Uterus (tissue), 4 donors: Measurements from ENCODE around the gene NR6A1. TPM values are rescaled to one million over a fixed set of nuclear protein-coding genes. Genes with fewer than 3 reads are reported as not detected.

Experiments
- DNase-seq, 2 donors: peaks; one replicate each; pipeline ENCODE4 v3.0.0-alpha.2; 2019 to 2020
- H3K27ac ChIP-seq, 2 donors: fragments of 200-600 bp; sonication (generic); 1 replicate in 1 of 2; 2 replicates in 1 of 2; pipeline ENCODE4 v1.5.1; 2016 to 2018
- H3K27me3 ChIP-seq, 2 donors: fragments of 200-600 bp; sonication (generic); one replicate each; pipeline ENCODE4 v1.5.1; 2018 to 2019; ENCODE audit warnings: control low read depth in 1 of 2
- H3K36me3 ChIP-seq, 2 donors: fragments of 200-600 bp; sonication (generic); one replicate each; pipeline ENCODE4 v1.5.1; 2019; ENCODE audit warnings: control low read depth in 1 of 2
- H3K4me1 ChIP-seq, 2 donors: fragments of 200-600 bp; sonication (generic); one replicate each; pipeline ENCODE4 v1.5.1; 2018 to 2019; ENCODE audit warnings: control low read depth in 1 of 2
- H3K4me3 ChIP-seq, 2 donors: fragments of 200-600 bp; sonication (generic); 1 replicate in 1 of 2; 2 replicates in 1 of 2; pipeline ENCODE4 v1.5.1; 2018 to 2019; ENCODE audit warnings: mild to moderate bottlenecking in 1 of 2
- H3K9me3 ChIP-seq, 2 donors: fragments of 200-600 bp; sonication (generic); one replicate each; pipeline ENCODE4 v1.5.1; 2019; ENCODE audit warnings: control low read depth in 1 of 2
- CTCF ChIP-seq, 4 experiments: fragments of 200-600 bp in 2 of 4; fragments of 450-650 bp in 2 of 4; sonication (generic) in 2 of 4; IDR thresholded peaks; one replicate each; pipeline ENCODE4 v1.5.1; 2016 to 2019; ENCODE audit warnings: antibody characterized with exemption in 4 of 4, mild to moderate bottlenecking in 2 of 4, moderate library complexity in 1 of 4
- POLR2A ChIP-seq, 2 donors: fragments of 450-650 bp; IDR thresholded peaks; one replicate each; pipeline ENCODE4 v1.6.1; 2016; ENCODE audit warnings: antibody characterized with exemption in 2 of 2, mild to moderate bottlenecking in 1 of 2, moderate library complexity in 1 of 2
- intact Hi-C: fragments of 100-400 bp; cut with DNase I; formaldehyde crosslinking; loops from one replicate; pipeline ENCODE4 v1.15.1; 2023; ENCODE audit warnings: low total_unique reads
- total RNA-seq, 4 donors: library from RNA; depleted of rRNA in 3 of 4; stranded (reverse); fragments of >200 nt in 3 of 4; gene quantifications; one replicate each; pipeline versions ENCODE4 v1.1.0 to v1.2.4, GENCODE V29; 2014 to 2023
- donor health status: DM: yes; HTN: yes; CAD: no.

The NR6A1 gene
- total RNA-seq, 4 donors from 2014 or later = under 0.01 to 2.6 (median 1.3) TPM; not detected in 1

GRCh38 chr9:124654431-124654830 is 116.7 kb downstream of the NR6A1 start:
- H3K27me3 ChIP-seq = no peaks in the 10 kb centered on the region
- DNase-seq = no peak
- TF ChIP-seq POLR2A (IDR thresholded peaks at IDR 0.05) (no peak), CTCF (IDR thresholded peaks at IDR 0.05) (no peak)
- H3K27ac ChIP-seq = no peak overlapping the region
- H3K9me3 ChIP-seq = no peaks in the 10 kb centered on the region
- intact Hi-C loops = no loop called here
- H3K4me1 ChIP-seq = no peaks in the 10 kb centered on the region
- no peak overlapping the region for H3K4me3 ChIP-seq
- no peaks in the 10 kb centered on the region for H3K36me3 ChIP-seq

DNA sequence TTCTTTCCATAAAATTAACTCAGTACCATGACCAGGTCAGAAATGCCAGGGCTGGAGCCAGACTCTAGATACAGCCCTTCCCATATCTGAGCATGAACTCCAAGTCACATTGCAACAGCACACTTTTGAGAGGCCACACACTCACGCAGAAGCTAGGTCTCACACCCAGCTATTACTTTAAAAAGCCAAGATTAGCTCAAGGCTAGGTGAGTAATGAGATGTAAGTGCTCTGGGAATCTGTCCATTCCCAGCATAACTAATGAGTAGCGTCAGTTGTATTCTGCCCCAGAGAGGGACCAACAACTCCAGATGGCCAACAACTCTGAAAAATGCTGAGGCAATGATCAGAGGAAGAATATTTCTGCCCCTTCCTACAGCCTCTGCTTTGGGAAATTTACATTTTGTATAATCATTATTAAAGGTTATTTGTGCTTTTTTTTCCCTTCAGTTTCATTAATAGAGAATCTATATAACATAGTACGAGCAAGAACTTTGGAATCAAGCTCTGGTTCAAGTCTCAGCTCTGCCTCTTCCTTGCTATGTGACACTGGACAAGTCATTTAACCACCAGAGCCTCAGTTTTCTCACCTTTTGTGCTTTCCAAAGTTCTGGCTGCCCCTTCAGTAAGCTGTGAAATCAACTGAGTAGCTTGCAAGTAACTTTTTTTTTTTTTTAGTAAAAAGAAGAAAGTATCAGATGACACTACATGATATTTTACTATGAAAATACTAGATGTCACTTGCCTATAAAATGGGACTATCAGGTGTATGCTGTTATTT is 118.3 kb downstream of the NR6A1 start:
- TF ChIP-seq POLR2A (IDR thresholded peaks at IDR 0.05) = no peak
- TF ChIP-seq CTCF (IDR thresholded peaks at IDR 0.05) = no peak
- Histone ChIP-seq H3K27ac (no peak overlapping the region), H3K36me3 (no peaks in the 10 kb centered on the region), H3K27me3 (no peaks in the 10 kb centered on the region), H3K4me3 (no peak overlapping the region), H3K4me1 (no peaks in the 10 kb centered on the region), H3K9me3 (no peaks in the 10 kb centered on the region)
- intact Hi-C loops = no loop called here
- DNase-seq = no peak

GRCh38 chr9:124652203-124652602 is 118.9 kb downstream of the NR6A1 start:
- H3K27ac ChIP-seq = no peak overlapping the region
- no peaks in the 10 kb centered on the region for H3K4me1 ChIP-seq
- no peaks in the 10 kb centered on the region for H3K36me3 ChIP-seq
- H3K4me3 ChIP-seq = no peak overlapping the region
- TF ChIP-seq CTCF (IDR thresholded peaks at IDR 0.05) = no peak
- no peak for TF ChIP-seq POLR2A (IDR thresholded peaks at IDR 0.05)
- H3K27me3 ChIP-seq = no peaks in the 10 kb centered on the region
- no peak for DNase-seq
- H3K9me3 ChIP-seq = no peaks in the 10 kb centered on the region
- intact Hi-C loops = no loop called here

DNA sequence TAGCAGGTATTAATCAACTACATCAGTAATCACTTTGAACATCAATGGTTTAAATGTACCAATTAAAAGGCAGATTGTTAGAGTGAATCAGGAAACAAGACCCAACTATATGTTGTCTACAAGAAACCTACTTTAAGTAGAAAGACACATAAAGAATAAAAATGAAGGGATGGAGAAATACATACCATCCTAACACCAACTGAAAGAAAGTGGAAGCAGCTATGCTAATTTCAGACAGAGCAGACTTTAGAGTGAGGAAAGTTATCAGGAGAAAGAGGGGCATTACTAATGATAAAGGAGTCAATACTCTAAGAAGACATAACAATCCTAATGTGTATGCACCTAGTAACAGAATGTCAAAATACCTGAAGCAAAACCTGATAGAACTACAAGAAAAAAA is 125.8 kb downstream of the NR6A1 start:
- H3K4me1 ChIP-seq = no peaks in the 10 kb centered on the region
- no peaks in the 10 kb centered on the region for H3K36me3 ChIP-seq
- no peaks in the 10 kb centered on the region for H3K27me3 ChIP-seq
- intact Hi-C loops = no loop called here
- no peak for DNase-seq
- TF ChIP-seq POLR2A (IDR thresholded peaks at IDR 0.05) (no peak), CTCF (IDR thresholded peaks at IDR 0.05) (no peak)
- no peaks in the 10 kb centered on the region for H3K9me3 ChIP-seq
- no peak overlapping the region for H3K27ac ChIP-seq
- H3K4me3 ChIP-seq = no peak overlapping the region

- no peaks in the 10 kb centered on the region for H3K4me1 ChIP-seq
- no peaks in the 10 kb centered on the region for H3K36me3 ChIP-seq
- no peaks in the 10 kb centered on the region for H3K9me3 ChIP-seq
- no peak for TF ChIP-seq POLR2A (IDR thresholded peaks at IDR 0.05)
- no peak for TF ChIP-seq CTCF (IDR thresholded peaks at IDR 0.05)
- H3K27me3 ChIP-seq = no peaks in the 10 kb centered on the region
- no peak overlapping the region for H3K27ac ChIP-seq
- H3K4me3 ChIP-seq = no peak overlapping the region
- intact Hi-C loops = no loop called here
- no peak for DNase-seq
Observed at GRCh38 chr9:124639637-124640036, 131.5 kb downstream of the NR6A1 start.
